ENCODE results near the gene NCKAP5. TPM values are rescaled to one million over a fixed set of nuclear protein-coding genes. Genes with fewer than 3 reads are reported as not detected.

NCKAP5 gene
- total and polyA plus RNA-seq, 4 donors, result 0.57 to 2.8 (median 2.4) TPM

GRCh38 chr2:133377599-133377998, 190.7 kb downstream of the NCKAP5 start:
- Histone ChIP-seq H3K9ac (ENCODE audit: low read depth in 1 of 2, low read length in 2 of 2) (no peak overlapping the region), H3K36me3 (ENCODE audit: control insufficient read depth in 4 of 4, insufficient read depth in 3 of 4, low read depth in 1 of 4, low read length in 3 of 4) (no peaks in the 10 kb centered on the region), H3K27ac (ENCODE audit: low read depth in 1 of 2, low read length in 2 of 2) (no peak overlapping the region), H3K9me3 (ENCODE audit: control insufficient read depth in 4 of 4, low read length in 3 of 4) (no peaks in the 10 kb centered on the region), H3K27me3 (ENCODE audit: control insufficient read depth in 4 of 4, insufficient read depth in 4 of 4, low read length in 3 of 4) (no peaks in the 10 kb centered on the region), H3K4me3 (ENCODE audit: low read depth in 1 of 3, low read length in 3 of 3) (no peak overlapping the region), H3K4me1 (ENCODE audit: control insufficient read depth in 4 of 4, insufficient read depth in 4 of 4, low read length in 3 of 4) (no peaks in the 10 kb centered on the region)
- TF ChIP-seq EGR1 (IDR thresholded peaks at IDR 0.05; ENCODE audit: low read depth in 2 of 2) (no peak), TAF1 (conservative IDR thresholded peaks at IDR 0.05) (no peak), YY1 (IDR thresholded peaks at IDR 0.05) (no peak), RAD21 (IDR thresholded peaks at IDR 0.05) (no peak)
- TF ChIP-seq, protein P1, sequence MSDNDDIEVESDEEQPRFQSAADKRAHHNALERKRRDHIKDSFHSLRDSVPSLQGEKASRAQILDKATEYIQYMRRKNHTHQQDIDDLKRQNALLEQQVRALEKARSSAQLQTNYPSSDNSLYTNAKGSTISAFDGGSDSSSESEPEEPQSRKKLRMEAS (IDR thresholded peaks at IDR 0.05), result no peak
- WGBS, result 77% methylated on average over 2 of the region's 2 CpGs
- DNase-seq (ENCODE audit: low spot score), result no peak

DNA sequence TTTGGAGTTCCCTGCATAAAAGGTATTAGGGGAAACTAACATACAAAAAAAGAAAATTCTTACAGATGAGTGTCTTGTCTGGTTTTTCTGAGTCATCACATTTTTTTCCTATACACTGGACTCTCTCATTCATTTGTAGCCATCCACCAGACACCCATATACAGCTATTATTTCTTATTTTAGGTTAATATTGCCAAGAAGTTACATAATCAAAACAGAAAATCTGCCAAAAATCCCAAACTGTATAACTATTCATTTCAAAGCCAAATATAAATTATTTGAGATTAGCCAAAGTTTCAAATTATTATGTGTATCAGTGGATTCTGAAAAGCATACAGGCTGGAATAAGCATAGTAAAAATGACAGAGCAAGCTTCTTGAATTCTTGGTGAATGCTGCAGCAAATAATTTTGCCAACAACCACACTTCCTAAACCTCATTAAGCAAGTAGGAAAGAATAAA, 191.2 kb downstream of the NCKAP5 start:
- no peaks in the 10 kb centered on the region for H3K4me1 ChIP-seq (ENCODE audit: control insufficient read depth in 4 of 4, insufficient read depth in 4 of 4, low read length in 3 of 4)
- H3K27ac ChIP-seq (ENCODE audit: low read depth in 1 of 2, low read length in 2 of 2), result no peak overlapping the region
- no peaks in the 10 kb centered on the region for H3K36me3 ChIP-seq (ENCODE audit: control insufficient read depth in 4 of 4, insufficient read depth in 3 of 4, low read depth in 1 of 4, low read length in 3 of 4)
- TF ChIP-seq JUND (IDR thresholded peaks at IDR 0.05), result no peak
- no peak for TF ChIP-seq EGR1 (IDR thresholded peaks at IDR 0.05; ENCODE audit: low read depth in 2 of 2)
- TF ChIP-seq HNF4A (conservative IDR thresholded peaks at IDR 0.05), result no peak
- TF ChIP-seq REST (IDR thresholded peaks at IDR 0.05), result no peak
- TF ChIP-seq ZBTB33 (IDR thresholded peaks at IDR 0.05), result no peak
- TF ChIP-seq HNF4G (IDR thresholded peaks at IDR 0.05), result no peak
- no peak for DNase-seq (ENCODE audit: low spot score)
- H3K27me3 ChIP-seq (ENCODE audit: control insufficient read depth in 4 of 4, insufficient read depth in 4 of 4, low read length in 3 of 4), result no peaks in the 10 kb centered on the region
- H3K9me3 ChIP-seq (ENCODE audit: control insufficient read depth in 4 of 4, low read length in 3 of 4), result no peaks in the 10 kb centered on the region
- H3K9ac ChIP-seq (ENCODE audit: low read depth in 1 of 2, low read length in 2 of 2), result no peak overlapping the region
- no peak overlapping the region for H3K4me3 ChIP-seq (ENCODE audit: low read depth in 1 of 3, low read length in 3 of 3)

DNA sequence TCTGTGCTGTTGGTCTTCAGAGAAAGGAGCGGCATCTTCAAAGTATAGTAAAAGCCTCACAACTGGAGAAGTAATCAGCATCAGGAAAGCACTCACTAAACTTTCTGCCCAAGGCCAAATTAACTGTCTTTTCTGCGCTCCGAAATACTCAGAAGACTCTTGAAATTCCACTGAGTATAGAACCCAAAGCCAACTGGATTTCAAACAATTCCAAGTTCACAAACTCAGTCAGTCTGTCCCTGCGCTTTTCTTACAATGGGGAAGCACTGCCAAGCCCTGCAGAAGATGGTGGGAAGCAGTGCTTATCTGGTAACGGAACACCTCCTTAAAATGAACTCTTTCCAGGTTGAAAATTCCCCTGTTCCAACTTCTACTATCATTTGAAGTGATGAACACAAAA, 193.5 kb downstream of the NCKAP5 start:
- Histone ChIP-seq H3K36me3 (ENCODE audit: control insufficient read depth in 4 of 4, insufficient read depth in 3 of 4, low read depth in 1 of 4, low read length in 3 of 4) (no peaks in the 10 kb centered on the region), H3K9ac (ENCODE audit: low read depth in 1 of 2, low read length in 2 of 2) (no peak overlapping the region), H3K27ac (ENCODE audit: low read depth in 1 of 2, low read length in 2 of 2) (no peak overlapping the region), H3K9me3 (ENCODE audit: control insufficient read depth in 4 of 4, low read length in 3 of 4) (no peaks in the 10 kb centered on the region), H3K4me1 (ENCODE audit: control insufficient read depth in 4 of 4, insufficient read depth in 4 of 4, low read length in 3 of 4) (no peaks in the 10 kb centered on the region), H3K27me3 (ENCODE audit: control insufficient read depth in 4 of 4, insufficient read depth in 4 of 4, low read length in 3 of 4) (no peaks in the 10 kb centered on the region), H3K4me3 (ENCODE audit: low read depth in 1 of 3, low read length in 3 of 3) (no peak overlapping the region)
- DNase-seq (ENCODE audit: low spot score), result no peak
- 96% methylated on average over 5 of the region's 5 CpGs for WGBS
- TF ChIP-seq EGR1 (IDR thresholded peaks at IDR 0.05; ENCODE audit: low read depth in 2 of 2), result no peak
- TF ChIP-seq YY1 (IDR thresholded peaks at IDR 0.05), result no peak
- TF ChIP-seq NR2F2 (IDR thresholded peaks at IDR 0.05), result no peak
- no peak for TF ChIP-seq RAD21 (IDR thresholded peaks at IDR 0.05)
- no peak for TF ChIP-seq SP1 (IDR thresholded peaks at IDR 0.05)
- TF ChIP-seq, protein P2, sequence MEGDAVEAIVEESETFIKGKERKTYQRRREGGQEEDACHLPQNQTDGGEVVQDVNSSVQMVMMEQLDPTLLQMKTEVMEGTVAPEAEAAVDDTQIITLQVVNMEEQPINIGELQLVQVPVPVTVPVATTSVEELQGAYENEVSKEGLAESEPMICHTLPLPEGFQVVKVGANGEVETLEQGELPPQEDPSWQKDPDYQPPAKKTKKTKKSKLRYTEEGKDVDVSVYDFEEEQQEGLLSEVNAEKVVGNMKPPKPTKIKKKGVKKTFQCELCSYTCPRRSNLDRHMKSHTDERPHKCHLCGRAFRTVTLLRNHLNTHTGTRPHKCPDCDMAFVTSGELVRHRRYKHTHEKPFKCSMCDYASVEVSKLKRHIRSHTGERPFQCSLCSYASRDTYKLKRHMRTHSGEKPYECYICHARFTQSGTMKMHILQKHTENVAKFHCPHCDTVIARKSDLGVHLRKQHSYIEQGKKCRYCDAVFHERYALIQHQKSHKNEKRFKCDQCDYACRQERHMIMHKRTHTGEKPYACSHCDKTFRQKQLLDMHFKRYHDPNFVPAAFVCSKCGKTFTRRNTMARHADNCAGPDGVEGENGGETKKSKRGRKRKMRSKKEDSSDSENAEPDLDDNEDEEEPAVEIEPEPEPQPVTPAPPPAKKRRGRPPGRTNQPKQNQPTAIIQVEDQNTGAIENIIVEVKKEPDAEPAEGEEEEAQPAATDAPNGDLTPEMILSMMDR (IDR thresholded peaks at IDR 0.05; ENCODE audit: low read depth, low read length, missing input control), result no peak
- no peak for TF ChIP-seq JUND (IDR thresholded peaks at IDR 0.05)
- no peak for TF ChIP-seq FOXA1 (IDR thresholded peaks at IDR 0.05)
- no peak for TF ChIP-seq REST (IDR thresholded peaks at IDR 0.05)
- no peak for TF ChIP-seq HNF4A (conservative IDR thresholded peaks at IDR 0.05)
- TF ChIP-seq GABPA (IDR thresholded peaks at IDR 0.05 in 1 of 2, conservative IDR thresholded peaks at IDR 0.05 in 1 of 2), result no peak
